ENCODE data around the gene IFITM1.

DNA sequence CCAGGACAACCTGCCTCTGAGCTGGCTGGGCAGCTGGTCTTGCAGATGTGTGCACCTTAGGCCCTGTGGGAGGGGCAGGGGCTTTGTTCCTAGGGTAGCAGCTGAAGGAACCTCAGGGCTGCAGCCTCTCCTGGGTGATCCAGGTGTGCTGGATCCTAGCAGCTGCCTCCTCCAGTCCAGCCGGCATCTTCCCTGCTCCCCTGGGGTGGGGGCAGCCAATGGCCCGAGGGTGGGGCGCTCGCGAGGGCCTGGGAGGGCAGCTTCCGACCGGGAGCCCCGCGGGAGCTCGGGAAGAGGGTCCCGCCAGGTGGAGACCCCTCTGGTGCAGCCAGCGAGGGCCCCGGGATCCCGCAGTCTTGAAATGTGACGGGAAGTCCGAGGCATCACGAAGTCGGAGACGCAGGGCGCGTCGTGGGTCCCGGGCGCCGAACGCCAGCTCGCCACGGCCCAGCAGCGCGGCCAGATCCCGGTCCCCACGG is 1.7 kb downstream of the IFITM1 start:
- TF ChIP-seq, protein P1, sequence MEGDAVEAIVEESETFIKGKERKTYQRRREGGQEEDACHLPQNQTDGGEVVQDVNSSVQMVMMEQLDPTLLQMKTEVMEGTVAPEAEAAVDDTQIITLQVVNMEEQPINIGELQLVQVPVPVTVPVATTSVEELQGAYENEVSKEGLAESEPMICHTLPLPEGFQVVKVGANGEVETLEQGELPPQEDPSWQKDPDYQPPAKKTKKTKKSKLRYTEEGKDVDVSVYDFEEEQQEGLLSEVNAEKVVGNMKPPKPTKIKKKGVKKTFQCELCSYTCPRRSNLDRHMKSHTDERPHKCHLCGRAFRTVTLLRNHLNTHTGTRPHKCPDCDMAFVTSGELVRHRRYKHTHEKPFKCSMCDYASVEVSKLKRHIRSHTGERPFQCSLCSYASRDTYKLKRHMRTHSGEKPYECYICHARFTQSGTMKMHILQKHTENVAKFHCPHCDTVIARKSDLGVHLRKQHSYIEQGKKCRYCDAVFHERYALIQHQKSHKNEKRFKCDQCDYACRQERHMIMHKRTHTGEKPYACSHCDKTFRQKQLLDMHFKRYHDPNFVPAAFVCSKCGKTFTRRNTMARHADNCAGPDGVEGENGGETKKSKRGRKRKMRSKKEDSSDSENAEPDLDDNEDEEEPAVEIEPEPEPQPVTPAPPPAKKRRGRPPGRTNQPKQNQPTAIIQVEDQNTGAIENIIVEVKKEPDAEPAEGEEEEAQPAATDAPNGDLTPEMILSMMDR (IDR thresholded peaks at IDR 0.05) = no peak
- no peak for TF ChIP-seq POLR2A (IDR thresholded peaks at IDR 0.05)

All from tibial nerve (tissue), 3 donors.